ENCODE results near the gene F2. TPM values are rescaled to one million over a fixed set of nuclear protein-coding genes. Genes with fewer than 3 reads are reported as not detected.

F2 gene
- total and polyA plus RNA-seq, 4 donors, result 631 to 1,505 (median 1,232) TPM

DNA sequence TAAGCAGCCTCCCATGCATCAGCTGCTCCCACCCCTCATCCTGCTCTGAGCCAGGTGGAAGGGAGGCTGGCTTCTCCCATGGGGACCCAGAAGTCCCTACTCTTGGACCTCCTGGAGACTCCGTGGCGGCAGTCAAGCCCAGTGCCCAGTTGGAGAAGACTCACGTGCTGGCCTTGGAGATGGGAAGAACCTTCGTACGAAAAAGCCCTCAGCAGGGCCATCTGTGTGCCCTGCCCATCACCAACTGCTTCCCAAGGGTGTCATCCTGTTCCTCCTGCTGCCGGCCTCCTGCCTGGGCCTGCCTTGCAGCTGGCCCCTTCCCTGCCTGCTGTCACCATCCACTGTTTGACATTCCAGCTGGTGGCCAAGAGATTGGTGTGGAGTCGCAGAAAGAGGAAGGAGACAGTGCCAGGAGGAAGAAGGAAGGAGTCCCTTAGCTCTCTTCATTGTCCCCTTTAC, 46.6 kb upstream of the F2 start:
- Histone ChIP-seq H3K27ac (ENCODE audit: low read depth in 1 of 2, low read length in 2 of 2) (no peak overlapping the region), H3K36me3 (ENCODE audit: control insufficient read depth in 4 of 4, insufficient read depth in 3 of 4, low read depth in 1 of 4, low read length in 3 of 4) (peaks cover 17 to 53% (median 41%) of the 10 kb centered on the region in 4 donors)
- WGBS, result 94% methylated on average over 6 of the region's 7 CpGs

GRCh38 chr11:46673713-46674462, 45.1 kb upstream of the F2 start:
- WGBS, result 84% methylated on average over 6 of the region's 6 CpGs
- Histone ChIP-seq H3K9me3 (ENCODE audit: control insufficient read depth in 4 of 4, low read length in 3 of 4) (no peaks in the 10 kb centered on the region), H3K27ac (ENCODE audit: low read depth in 1 of 2, low read length in 2 of 2) (peak overlapping the region; percentile 86 to 97), H3K27me3 (ENCODE audit: control insufficient read depth in 4 of 4, insufficient read depth in 4 of 4, low read length in 3 of 4) (no peaks in the 10 kb centered on the region), H3K4me1 (ENCODE audit: control insufficient read depth in 4 of 4, insufficient read depth in 4 of 4, low read length in 3 of 4) (peaks cover 18 to 42% (median 21%) of the 10 kb centered on the region in 4 donors), H3K9ac (ENCODE audit: low read depth in 1 of 2, low read length in 2 of 2) (no peak overlapping the region), H3K4me3 (ENCODE audit: low read depth in 1 of 3, low read length in 3 of 3) (no peak overlapping the region), H3K36me3 (ENCODE audit: control insufficient read depth in 4 of 4, insufficient read depth in 3 of 4, low read depth in 1 of 4, low read length in 3 of 4) (peaks cover 18 to 48% (median 37%) of the 10 kb centered on the region in 4 donors)
- TF ChIP-seq YY1 (IDR thresholded peaks at IDR 0.05), result no peak
- no peak for TF ChIP-seq SP1 (IDR thresholded peaks at IDR 0.05)
- no peak for DNase-seq (ENCODE audit: low spot score)

More for the DNA sequence above, 46.6 kb upstream of the F2 start:
- Histone ChIP-seq H3K9ac (ENCODE audit: low read depth in 1 of 2, low read length in 2 of 2) (no peak overlapping the region), H3K9me3 (ENCODE audit: control insufficient read depth in 4 of 4, low read length in 3 of 4) (no peaks in the 10 kb centered on the region), H3K4me3 (ENCODE audit: low read depth in 1 of 3, low read length in 3 of 3) (no peak overlapping the region), H3K4me1 (ENCODE audit: control insufficient read depth in 4 of 4, insufficient read depth in 4 of 4, low read length in 3 of 4) (peaks cover 18 to 41% (median 21%) of the 10 kb centered on the region in 4 donors), H3K27me3 (ENCODE audit: control insufficient read depth in 4 of 4, insufficient read depth in 4 of 4, low read length in 3 of 4) (no peaks in the 10 kb centered on the region)
- no peak for DNase-seq (ENCODE audit: low spot score)
- TF ChIP-seq FOXA2 (IDR thresholded peaks at IDR 0.05) (no peak), GABPA (IDR thresholded peaks at IDR 0.05 in 1 of 2, conservative IDR thresholded peaks at IDR 0.05 in 1 of 2) (no peak), SP1 (IDR thresholded peaks at IDR 0.05) (no peak), NR2F2 (IDR thresholded peaks at IDR 0.05) (no peak), HNF4A (conservative IDR thresholded peaks at IDR 0.05) (no peak), HNF4G (IDR thresholded peaks at IDR 0.05) (no peak), JUND (IDR thresholded peaks at IDR 0.05) (no peak), EGR1 (IDR thresholded peaks at IDR 0.05; ENCODE audit: low read depth in 2 of 2) (no peak), FOXA1 (IDR thresholded peaks at IDR 0.05) (no peak), YY1 (IDR thresholded peaks at IDR 0.05) (no peak), RAD21 (IDR thresholded peaks at IDR 0.05) (no peak), RXRA (IDR thresholded peaks at IDR 0.05) (no peak), CTCF (IDR thresholded peaks at IDR 0.05; ENCODE audit: low read depth, low read length, missing input control) (no peak)
- TF ChIP-seq, protein P1, sequence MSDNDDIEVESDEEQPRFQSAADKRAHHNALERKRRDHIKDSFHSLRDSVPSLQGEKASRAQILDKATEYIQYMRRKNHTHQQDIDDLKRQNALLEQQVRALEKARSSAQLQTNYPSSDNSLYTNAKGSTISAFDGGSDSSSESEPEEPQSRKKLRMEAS (IDR thresholded peaks at IDR 0.05), result no peak
- TF ChIP-seq, protein P2, sequence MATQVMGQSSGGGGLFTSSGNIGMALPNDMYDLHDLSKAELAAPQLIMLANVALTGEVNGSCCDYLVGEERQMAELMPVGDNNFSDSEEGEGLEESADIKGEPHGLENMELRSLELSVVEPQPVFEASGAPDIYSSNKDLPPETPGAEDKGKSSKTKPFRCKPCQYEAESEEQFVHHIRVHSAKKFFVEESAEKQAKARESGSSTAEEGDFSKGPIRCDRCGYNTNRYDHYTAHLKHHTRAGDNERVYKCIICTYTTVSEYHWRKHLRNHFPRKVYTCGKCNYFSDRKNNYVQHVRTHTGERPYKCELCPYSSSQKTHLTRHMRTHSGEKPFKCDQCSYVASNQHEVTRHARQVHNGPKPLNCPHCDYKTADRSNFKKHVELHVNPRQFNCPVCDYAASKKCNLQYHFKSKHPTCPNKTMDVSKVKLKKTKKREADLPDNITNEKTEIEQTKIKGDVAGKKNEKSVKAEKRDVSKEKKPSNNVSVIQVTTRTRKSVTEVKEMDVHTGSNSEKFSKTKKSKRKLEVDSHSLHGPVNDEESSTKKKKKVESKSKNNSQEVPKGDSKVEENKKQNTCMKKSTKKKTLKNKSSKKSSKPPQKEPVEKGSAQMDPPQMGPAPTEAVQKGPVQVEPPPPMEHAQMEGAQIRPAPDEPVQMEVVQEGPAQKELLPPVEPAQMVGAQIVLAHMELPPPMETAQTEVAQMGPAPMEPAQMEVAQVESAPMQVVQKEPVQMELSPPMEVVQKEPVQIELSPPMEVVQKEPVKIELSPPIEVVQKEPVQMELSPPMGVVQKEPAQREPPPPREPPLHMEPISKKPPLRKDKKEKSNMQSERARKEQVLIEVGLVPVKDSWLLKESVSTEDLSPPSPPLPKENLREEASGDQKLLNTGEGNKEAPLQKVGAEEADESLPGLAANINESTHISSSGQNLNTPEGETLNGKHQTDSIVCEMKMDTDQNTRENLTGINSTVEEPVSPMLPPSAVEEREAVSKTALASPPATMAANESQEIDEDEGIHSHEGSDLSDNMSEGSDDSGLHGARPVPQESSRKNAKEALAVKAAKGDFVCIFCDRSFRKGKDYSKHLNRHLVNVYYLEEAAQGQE (IDR thresholded peaks at IDR 0.05), result no peak

Data from liver (tissue), 9 donors.